Calu3 (cell line): ENCODE results near the gene SLC25A36. TPM values are rescaled to one million over a fixed set of nuclear protein-coding genes. Genes with fewer than 3 reads are reported as not detected.

ENCODE experiments used
- BruUV-seq: library from RNA; stranded (reverse); fragments of 400-500 nt; replicated peaks from 2 replicates; lab custom pipeline; 2021; lab: Mats Ljungman, UMichigan
- CTCF ChIA-PET: fragments of 300-600 bp; sonication (Branson Sonifier 250); formaldehyde crosslinking; loops from one replicate; lab custom pipeline; 2022; ENCODE audit warnings: antibody characterized with exemption; lab: Charles Lee
- DNase-seq: peaks from one replicate; pipeline ENCODE4 v3.0.0; 2022
- H3K27ac Mint-ChIP-seq: one replicate; pipeline ENCODE4 v1.8.0; 2022; ENCODE audit warnings: mixed read lengths; ENCODE audit not compliant: unreplicated experiment
- H3K27me3 Mint-ChIP-seq: one replicate; pipeline ENCODE4 v1.8.0; 2022; ENCODE audit warnings: mixed read lengths; ENCODE audit not compliant: unreplicated experiment
- H3K36me3 Mint-ChIP-seq: one replicate; pipeline ENCODE4 v1.8.0; 2022; ENCODE audit warnings: mild to moderate bottlenecking, moderate library complexity, mixed read lengths; ENCODE audit not compliant: insufficient read depth, unreplicated experiment
- H3K4me1 Mint-ChIP-seq: one replicate; pipeline ENCODE4 v1.8.0; 2022; ENCODE audit warnings: mild to moderate bottlenecking, low read depth, mixed read lengths; ENCODE audit not compliant: unreplicated experiment
- H3K4me3 Mint-ChIP-seq: one replicate; pipeline ENCODE4 v1.8.0; 2022; ENCODE audit warnings: mild to moderate bottlenecking, low read depth, moderate library complexity, mixed read lengths; ENCODE audit not compliant: unreplicated experiment
- H3K9me3 Mint-ChIP-seq: one replicate; pipeline ENCODE4 v1.8.0; 2022; ENCODE audit warnings: low read depth, mixed read lengths; ENCODE audit not compliant: unreplicated experiment
- intact Hi-C: fragments of 100-400 bp; cut with micrococcal nuclease; formaldehyde crosslinking; loops from one replicate; pipeline ENCODE4 v1.10.0; 2022; ENCODE audit not compliant: unreplicated experiment
- total RNA-seq: library from RNA; stranded (reverse); gene quantifications from 2 replicates; pipeline ENCODE4 v1.2.3, GENCODE V29; 2022
- TF ChIP-seq, protein P1 (sequence below): fragments of 200-600 bp; IDR thresholded peaks from one replicate; pipeline ENCODE4 v1.8.0; 2022; ENCODE audit warnings: antibody characterized with exemption; ENCODE audit not compliant: unreplicated experiment

SLC25A36 gene
- total RNA-seq, 1 experiment from 2014 or later, result 114 TPM

DNA sequence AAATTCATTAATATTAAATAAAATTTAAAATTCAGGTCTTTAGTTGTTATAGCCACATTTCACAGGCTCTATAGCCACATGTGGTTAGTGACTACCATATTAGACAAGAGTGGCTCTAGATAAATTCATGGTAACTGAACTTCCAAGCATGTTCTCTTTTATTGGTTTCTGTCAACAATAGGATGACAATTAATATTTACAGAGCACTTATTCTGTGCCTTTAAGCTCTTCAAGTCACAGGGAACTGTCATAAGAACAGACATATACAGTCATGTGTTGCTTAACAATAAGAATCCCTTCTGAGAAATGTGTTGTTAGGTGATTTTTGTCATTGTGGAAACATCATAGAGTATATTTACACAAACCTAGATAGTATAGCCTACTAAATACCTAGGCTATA lies 38.8 kb upstream of the SLC25A36 start:
- H3K4me3 Mint-ChIP-seq, result no peak overlapping the region
- no peaks in the 10 kb centered on the region for H3K36me3 Mint-ChIP-seq
- DNase-seq, result no peak
- BruUV-seq, result no TSS peak
- H3K9me3 Mint-ChIP-seq, result no peaks in the 10 kb centered on the region
- H3K27ac Mint-ChIP-seq, result no peak overlapping the region
- H3K27me3 Mint-ChIP-seq, result peaks cover 36% of the 10 kb centered on the region
- intact Hi-C loops, result no loop called here
- TF ChIP-seq, protein P1, sequence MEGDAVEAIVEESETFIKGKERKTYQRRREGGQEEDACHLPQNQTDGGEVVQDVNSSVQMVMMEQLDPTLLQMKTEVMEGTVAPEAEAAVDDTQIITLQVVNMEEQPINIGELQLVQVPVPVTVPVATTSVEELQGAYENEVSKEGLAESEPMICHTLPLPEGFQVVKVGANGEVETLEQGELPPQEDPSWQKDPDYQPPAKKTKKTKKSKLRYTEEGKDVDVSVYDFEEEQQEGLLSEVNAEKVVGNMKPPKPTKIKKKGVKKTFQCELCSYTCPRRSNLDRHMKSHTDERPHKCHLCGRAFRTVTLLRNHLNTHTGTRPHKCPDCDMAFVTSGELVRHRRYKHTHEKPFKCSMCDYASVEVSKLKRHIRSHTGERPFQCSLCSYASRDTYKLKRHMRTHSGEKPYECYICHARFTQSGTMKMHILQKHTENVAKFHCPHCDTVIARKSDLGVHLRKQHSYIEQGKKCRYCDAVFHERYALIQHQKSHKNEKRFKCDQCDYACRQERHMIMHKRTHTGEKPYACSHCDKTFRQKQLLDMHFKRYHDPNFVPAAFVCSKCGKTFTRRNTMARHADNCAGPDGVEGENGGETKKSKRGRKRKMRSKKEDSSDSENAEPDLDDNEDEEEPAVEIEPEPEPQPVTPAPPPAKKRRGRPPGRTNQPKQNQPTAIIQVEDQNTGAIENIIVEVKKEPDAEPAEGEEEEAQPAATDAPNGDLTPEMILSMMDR, result no peak
- no peaks in the 10 kb centered on the region for H3K4me1 Mint-ChIP-seq
- CTCF ChIA-PET, result no interaction called here

DNA sequence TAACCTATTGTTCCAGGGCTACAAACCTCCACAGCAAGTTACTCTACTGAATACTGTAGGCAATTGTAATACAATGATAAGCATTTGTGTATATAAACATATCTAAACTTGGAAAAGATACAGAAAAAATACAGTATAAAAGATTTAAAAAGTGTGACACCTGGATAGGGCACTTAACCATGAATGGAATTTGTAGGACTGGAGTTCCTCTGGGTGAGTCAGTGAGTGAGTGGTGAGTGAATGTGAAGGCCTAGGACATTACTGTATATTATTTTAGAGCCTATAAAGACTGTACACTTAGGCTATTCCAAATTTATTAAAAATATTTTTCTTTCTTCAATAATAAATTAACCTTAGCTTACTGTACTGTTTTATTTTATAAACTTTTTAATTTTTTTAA lies 38.4 kb upstream of the SLC25A36 start:
- intact Hi-C loops, result no loop called here
- Mint-ChIP-seq H3K4me3 (no peak overlapping the region), H3K9me3 (no peaks in the 10 kb centered on the region), H3K27ac (no peak overlapping the region), H3K27me3 (peaks cover 36% of the 10 kb centered on the region), H3K36me3 (no peaks in the 10 kb centered on the region), H3K4me1 (no peaks in the 10 kb centered on the region)
- CTCF ChIA-PET, result no interaction called here
- no peak for DNase-seq
- BruUV-seq, result no TSS peak
- TF ChIP-seq, protein P1, result no peak

DNA sequence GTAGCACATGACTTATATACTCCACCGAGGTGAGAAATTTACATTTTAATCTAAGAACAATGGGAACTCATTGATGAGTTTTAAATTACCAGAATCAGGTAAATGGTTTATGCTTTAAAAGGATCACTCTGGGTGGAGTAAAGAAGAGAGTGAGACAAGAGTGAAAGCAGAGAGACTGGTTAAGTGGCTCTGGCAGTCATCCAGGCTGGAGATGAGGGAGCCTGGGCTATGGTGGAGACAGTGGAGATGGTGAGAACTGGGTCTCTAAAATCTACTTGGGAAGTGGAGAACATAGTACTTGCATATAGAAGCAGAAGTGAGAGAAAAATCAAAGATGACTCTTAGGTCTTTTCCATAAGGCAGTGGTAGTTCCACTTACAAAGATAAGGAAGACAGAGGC lies 37.1 kb upstream of the SLC25A36 start:
- H3K4me3 Mint-ChIP-seq, result no peak overlapping the region
- H3K27me3 Mint-ChIP-seq, result peaks cover 36% of the 10 kb centered on the region
- BruUV-seq, result no TSS peak
- intact Hi-C loops, result no loop called here
- H3K27ac Mint-ChIP-seq, result no peak overlapping the region
- TF ChIP-seq, protein P1, result no peak
- H3K4me1 Mint-ChIP-seq, result no peaks in the 10 kb centered on the region
- no peaks in the 10 kb centered on the region for H3K36me3 Mint-ChIP-seq
- H3K9me3 Mint-ChIP-seq, result no peaks in the 10 kb centered on the region
- CTCF ChIA-PET, result no interaction called here
- no peak for DNase-seq

DNA sequence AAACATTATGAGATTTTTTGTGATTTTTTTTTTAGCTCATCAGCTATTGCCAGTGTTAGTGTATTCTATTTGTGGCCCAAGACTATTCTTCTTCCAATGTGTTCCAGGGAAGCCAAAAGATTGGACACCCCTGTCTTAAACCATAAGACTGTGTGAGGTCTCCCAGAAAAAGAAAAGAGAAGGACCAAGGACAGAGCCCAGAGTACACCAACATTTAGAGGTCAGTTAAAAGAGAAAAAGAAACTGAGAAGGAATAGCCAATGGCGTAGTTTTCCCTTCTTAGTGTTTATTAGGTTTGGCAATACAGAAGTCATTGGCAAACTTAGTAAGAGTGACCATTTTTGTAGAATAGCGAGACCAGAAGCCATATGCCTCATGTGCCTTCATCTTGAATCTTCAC lies 36.1 kb upstream of the SLC25A36 start:
- no peak overlapping the region for H3K27ac Mint-ChIP-seq
- no peaks in the 10 kb centered on the region for H3K9me3 Mint-ChIP-seq
- DNase-seq, result no peak
- CTCF ChIA-PET, result interaction anchor here (1.4 kb wide), 1 partner anchor 17 kb away, joined by 4 read pairs; no protein-coding TSS in a partner anchor
- TF ChIP-seq, protein P1, result no peak
- no TSS peak for BruUV-seq
- no peaks in the 10 kb centered on the region for H3K4me1 Mint-ChIP-seq
- H3K4me3 Mint-ChIP-seq, result no peak overlapping the region
- peaks cover 36% of the 10 kb centered on the region for H3K27me3 Mint-ChIP-seq
- no peaks in the 10 kb centered on the region for H3K36me3 Mint-ChIP-seq
- intact Hi-C loops, result no loop called here
